KOPT-K1 (cell line): ENCODE data around the gene TNFRSF19.
"Not testable (repeated sequence)": the region's sequence is repeated elsewhere in the genome, so short reads cannot be mapped to it uniquely, and the experiment has no call there.

Source experiments
- H3K27ac ChIP-seq: fragments of 200-600 bp; sonication (generic); 2 replicates; pipeline ENCODE4 v1.5.1; 2016; ENCODE audit warnings: antibody characterized with exemption, mild to moderate bottlenecking, low read depth, low read length; ENCODE audit not compliant: poor library complexity, severe bottlenecking
- H3K36me3 ChIP-seq: fragments of 200-600 bp; sonication (generic); 2 replicates; pipeline ENCODE4 v1.5.1; 2017; ENCODE audit warnings: antibody characterized with exemption, mild to moderate bottlenecking, low read length, moderate library complexity; ENCODE audit not compliant: insufficient read depth
- H3K9me3 ChIP-seq: fragments of 200-600 bp; sonication (generic); 2 replicates; pipeline ENCODE4 v1.5.1; 2017; ENCODE audit warnings: antibody characterized with exemption, low read length, mild to moderate bottlenecking; ENCODE audit not compliant: insufficient read depth, poor library complexity, severe bottlenecking

Gene TNFRSF19

GRCh38 chr13:23580684-23581060, 10.5 kb downstream of the TNFRSF19 start:
- H3K36me3 ChIP-seq, result no peaks in the 10 kb centered on the region
- no peak overlapping the region for H3K27ac ChIP-seq
- H3K9me3 ChIP-seq, result no peaks in the 10 kb centered on the region

GRCh38 chr13:23583491-23583890, 13.3 kb downstream of the TNFRSF19 start:
- H3K36me3 ChIP-seq, result no peaks in the 10 kb centered on the region
- no peaks in the 10 kb centered on the region for H3K9me3 ChIP-seq
- H3K27ac ChIP-seq, result no peak overlapping the region

- H3K36me3 ChIP-seq, result no peaks in the 10 kb centered on the region
- H3K9me3 ChIP-seq, result no peaks in the 10 kb centered on the region
- H3K27ac ChIP-seq, result no peak overlapping the region
Observed at GRCh38 chr13:23584275-23584674, 14.1 kb downstream of the TNFRSF19 start.

GRCh38 chr13:23586336-23586735, 16.1 kb downstream of the TNFRSF19 start:
- Histone ChIP-seq H3K27ac (no peak overlapping the region), H3K36me3 (no peaks in the 10 kb centered on the region), H3K9me3 (no peaks in the 10 kb centered on the region)

GRCh38 chr13:23588666-23589065, 18.5 kb downstream of the TNFRSF19 start:
- no peaks in the 10 kb centered on the region for H3K9me3 ChIP-seq
- no peaks in the 10 kb centered on the region for H3K36me3 ChIP-seq
- H3K27ac ChIP-seq, result no peak overlapping the region

GRCh38 chr13:23592596-23592995, 22.4 kb downstream of the TNFRSF19 start:
- Histone ChIP-seq H3K27ac (no peak overlapping the region), H3K36me3 (no peaks in the 10 kb centered on the region), H3K9me3 (no peaks in the 10 kb centered on the region)

- H3K36me3 ChIP-seq, result no peaks in the 10 kb centered on the region
- H3K27ac ChIP-seq, result no peak overlapping the region
- no peaks in the 10 kb centered on the region for H3K9me3 ChIP-seq
Observed at GRCh38 chr13:23593148-23593547, 22.9 kb downstream of the TNFRSF19 start.

- not testable (repeated sequence) for H3K9me3 ChIP-seq, H3K27ac ChIP-seq, H3K36me3 ChIP-seq
Observed at GRCh38 chr13:23594290-23594689, 24.1 kb downstream of the TNFRSF19 start.

GRCh38 chr13:23598369-23598768, 28.2 kb downstream of the TNFRSF19 start:
- Histone ChIP-seq H3K36me3 (no peaks in the 10 kb centered on the region), H3K9me3 (peaks cover 3% of the 10 kb centered on the region), H3K27ac (no peak overlapping the region)

GRCh38 chr13:23599083-23599925, 29.1 kb downstream of the TNFRSF19 start:
- peaks cover 3% of the 10 kb centered on the region for H3K9me3 ChIP-seq
- H3K27ac ChIP-seq, result no peak overlapping the region
- H3K36me3 ChIP-seq, result no peaks in the 10 kb centered on the region

- H3K27ac ChIP-seq, result no peak overlapping the region
- H3K36me3 ChIP-seq, result no peaks in the 10 kb centered on the region
- H3K9me3 ChIP-seq, result peaks cover 3% of the 10 kb centered on the region
Observed at GRCh38 chr13:23600100-23600499, 29.9 kb downstream of the TNFRSF19 start.

GRCh38 chr13:23600534-23600933, 30.3 kb downstream of the TNFRSF19 start:
- peaks cover 3% of the 10 kb centered on the region for H3K9me3 ChIP-seq
- H3K27ac ChIP-seq, result no peak overlapping the region
- H3K36me3 ChIP-seq, result no peaks in the 10 kb centered on the region

- H3K36me3 ChIP-seq, result no peaks in the 10 kb centered on the region
- H3K27ac ChIP-seq, result no peak overlapping the region
- no peaks in the 10 kb centered on the region for H3K9me3 ChIP-seq
Observed at GRCh38 chr13:23605831-23606230, 35.6 kb downstream of the TNFRSF19 start.

- H3K9me3 ChIP-seq, result no peaks in the 10 kb centered on the region
- no peak overlapping the region for H3K27ac ChIP-seq
- H3K36me3 ChIP-seq, result no peaks in the 10 kb centered on the region
Observed at GRCh38 chr13:23608138-23608537, 37.9 kb downstream of the TNFRSF19 start.

- Histone ChIP-seq H3K36me3 (no peaks in the 10 kb centered on the region), H3K27ac (no peak overlapping the region), H3K9me3 (no peaks in the 10 kb centered on the region)
Observed at GRCh38 chr13:23608701-23609413, 38.6 kb downstream of the TNFRSF19 start.

- no peaks in the 10 kb centered on the region for H3K36me3 ChIP-seq
- H3K9me3 ChIP-seq, result no peaks in the 10 kb centered on the region
- H3K27ac ChIP-seq, result no peak overlapping the region
Observed at GRCh38 chr13:23609414-23609760, 39.2 kb downstream of the TNFRSF19 start.
